ENCODE data around the gene NEU1. TPM values are rescaled to one million over a fixed set of nuclear protein-coding genes. Genes with fewer than 3 reads are reported as not detected.
A peak's percentile ranks its signal among the peaks of the same experiment; 100 is the strongest.
"Not testable (repeated sequence)": the region's sequence is repeated elsewhere in the genome, so short reads cannot be mapped to it uniquely, and the experiment has no call there.

The NEU1 gene
- total RNA-seq, 1 experiment from 2014 or later: 44.8 TPM

DNA sequence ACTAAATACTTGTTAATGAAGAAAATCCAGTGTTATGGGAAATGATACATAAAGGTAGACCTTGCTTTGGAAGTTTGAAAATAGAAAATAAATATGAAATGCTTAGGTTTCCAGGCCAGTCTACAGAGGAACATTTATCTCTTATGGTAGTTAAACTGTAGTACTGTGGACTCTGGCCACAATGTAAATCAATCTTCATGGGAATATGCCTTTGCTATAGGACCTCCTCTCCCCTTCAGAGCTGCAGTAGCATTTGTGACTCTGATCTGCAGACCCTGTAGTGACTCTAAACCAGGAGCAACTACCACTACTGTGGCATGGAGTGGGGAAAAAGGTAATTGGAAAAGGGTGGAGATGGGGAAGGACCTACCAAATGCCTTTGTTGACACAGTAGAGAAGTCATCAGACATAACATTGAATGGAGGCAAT, 42.7 kb downstream of the NEU1 start (continued):
- TF ChIP-seq, protein P1, sequence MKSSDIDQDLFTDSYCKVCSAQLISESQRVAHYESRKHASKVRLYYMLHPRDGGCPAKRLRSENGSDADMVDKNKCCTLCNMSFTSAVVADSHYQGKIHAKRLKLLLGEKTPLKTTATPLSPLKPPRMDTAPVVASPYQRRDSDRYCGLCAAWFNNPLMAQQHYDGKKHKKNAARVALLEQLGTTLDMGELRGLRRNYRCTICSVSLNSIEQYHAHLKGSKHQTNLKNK (CRISPR knock-in tag; IDR thresholded peaks at IDR 0.05): no peak
- TF ChIP-seq CBFB (CRISPR knock-in tag; IDR thresholded peaks at IDR 0.05; ENCODE audit: low read depth): no peak

DNA sequence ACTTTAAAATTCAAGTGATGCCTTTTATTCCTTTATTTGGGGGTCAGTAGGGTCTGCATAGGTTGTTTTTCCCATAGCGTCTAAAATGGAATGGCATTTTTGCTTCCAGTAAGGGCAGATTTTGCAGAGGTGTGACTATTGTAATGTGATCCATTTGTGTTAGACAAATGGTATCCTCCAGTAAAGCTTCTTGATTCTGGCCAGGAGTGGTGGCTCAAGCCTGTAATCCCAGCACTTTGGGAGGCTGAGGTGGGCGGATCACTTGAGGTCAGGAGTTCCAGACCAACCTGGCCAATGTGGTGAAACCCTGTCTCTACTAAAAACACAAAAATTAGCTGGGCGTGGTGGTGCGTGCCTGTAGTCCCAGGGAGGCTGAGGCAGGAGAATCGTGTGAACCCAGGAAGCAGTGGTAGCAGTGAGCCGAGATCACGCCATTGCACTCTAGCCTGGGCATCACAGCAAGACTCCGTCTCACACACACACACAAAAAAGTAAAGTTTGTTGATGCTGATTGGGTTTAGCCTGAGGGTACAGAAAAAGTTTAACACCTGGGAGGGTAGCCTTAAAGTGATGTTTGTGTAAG, 44.6 kb downstream of the NEU1 start:
- peak; percentile 96 for TF ChIP-seq ZNF121 (CRISPR knock-in tag; IDR thresholded peaks at IDR 0.05)
- not testable (repeated sequence) for H3K9me3 Mint-ChIP-seq; H3K36me3 Mint-ChIP-seq; H3K27me3 Mint-ChIP-seq (ENCODE audit: low read depth); DNase-seq (ENCODE audit: low spot score); ATAC-seq
- CTCF ChIA-PET: interaction anchor here (1.6 kb wide), 1 partner anchor 48 kb away, joined by 4 read pairs; no protein-coding TSS in a partner anchor
- POLR2A ChIA-PET: interaction anchor here (1.1 kb wide), 1 partner anchor 9 kb away, joined by 3 read pairs; the partner anchor contains the start of gene HSPA1B
- Mint-ChIP-seq H3K4me3 (peak overlapping the region; percentile 68), H3K27ac (peak overlapping the region; percentile 4; the same call in 1 of the 2 replicates), H3K4me1 (peaks cover 41% of the 10 kb centered on the region)

DNA sequence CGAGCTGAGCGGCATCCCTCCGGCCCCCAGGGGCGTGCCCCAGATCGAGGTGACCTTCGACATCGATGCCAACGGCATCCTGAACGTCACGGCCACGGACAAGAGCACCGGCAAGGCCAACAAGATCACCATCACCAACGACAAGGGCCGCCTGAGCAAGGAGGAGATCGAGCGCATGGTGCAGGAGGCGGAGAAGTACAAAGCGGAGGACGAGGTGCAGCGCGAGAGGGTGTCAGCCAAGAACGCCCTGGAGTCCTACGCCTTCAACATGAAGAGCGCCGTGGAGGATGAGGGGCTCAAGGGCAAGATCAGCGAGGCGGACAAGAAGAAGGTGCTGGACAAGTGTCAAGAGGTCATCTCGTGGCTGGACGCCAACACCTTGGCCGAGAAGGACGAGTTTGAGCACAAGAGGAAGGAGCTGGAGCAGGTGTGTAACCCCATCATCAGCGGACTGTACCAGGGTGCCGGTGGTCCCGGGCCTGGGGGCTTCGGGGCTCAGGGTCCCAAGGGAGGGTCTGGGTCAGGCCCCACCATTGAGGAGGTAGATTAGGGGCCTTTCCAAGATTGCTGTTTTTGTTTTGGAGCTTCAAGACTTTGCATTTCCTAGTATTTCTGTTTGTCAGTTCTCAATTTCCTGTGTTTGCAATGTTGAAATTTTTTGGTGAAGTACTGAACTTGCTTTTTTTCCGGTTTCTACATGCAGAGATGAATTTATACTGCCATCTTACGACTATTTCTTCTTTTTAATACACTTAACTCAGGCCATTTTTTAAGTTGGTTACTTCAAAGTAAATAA, 45.3 kb downstream of the NEU1 start:
- not testable (repeated sequence) for ATAC-seq; DNase-seq (ENCODE audit: low spot score); H3K9me3 Mint-ChIP-seq; H3K36me3 Mint-ChIP-seq; H3K27me3 Mint-ChIP-seq (ENCODE audit: low read depth)
- ChIA-PET POLR2A (interaction anchor here (1.1 kb wide), 1 partner anchor 10 kb away, joined by 3 read pairs; the partner anchor contains the start of gene HSPA1B), CTCF (interaction anchor here (1.6 kb wide), 1 partner anchor 48 kb away, joined by 4 read pairs; no protein-coding TSS in a partner anchor)
- Mint-ChIP-seq H3K4me3 (peak overlapping the region; percentile 68), H3K27ac (peak overlapping the region; percentile 4; the same call in 1 of the 2 replicates), H3K4me1 (peaks cover 35% of the 10 kb centered on the region)

DNA sequence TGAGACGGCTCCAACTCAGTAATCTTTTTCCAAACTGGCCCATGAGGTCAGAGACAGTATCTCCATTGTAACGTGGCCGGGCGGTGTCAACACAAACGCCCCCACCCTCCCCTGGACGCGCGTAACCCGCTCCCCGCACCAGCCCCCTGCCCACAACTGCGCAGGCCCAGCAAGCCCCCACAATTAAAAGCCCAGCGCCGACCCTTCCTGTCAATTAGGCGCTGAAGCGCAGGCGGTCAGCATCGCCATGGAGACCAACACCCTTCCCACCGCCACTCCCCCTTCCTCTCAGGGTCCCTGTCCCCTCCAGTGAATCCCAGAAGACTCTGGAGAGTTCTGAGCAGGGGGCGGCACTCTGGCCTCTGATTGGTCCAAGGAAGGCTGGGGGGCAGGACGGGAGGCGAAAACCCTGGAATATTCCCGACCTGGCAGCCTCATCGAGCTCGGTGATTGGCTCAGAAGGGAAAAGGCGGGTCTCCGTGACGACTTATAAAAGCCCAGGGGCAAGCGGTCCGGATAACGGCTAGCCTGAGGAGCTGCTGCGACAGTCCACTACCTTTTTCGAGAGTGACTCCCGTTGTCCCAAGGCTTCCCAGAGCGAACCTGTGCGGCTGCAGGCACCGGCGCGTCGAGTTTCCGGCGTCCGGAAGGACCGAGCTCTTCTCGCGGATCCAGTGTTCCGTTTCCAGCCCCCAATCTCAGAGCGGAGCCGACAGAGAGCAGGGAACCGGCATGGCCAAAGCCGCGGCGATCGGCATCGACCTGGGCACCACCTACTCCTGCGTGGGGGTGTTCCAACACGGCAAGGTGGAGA, 47.4 kb downstream of the NEU1 start, which contains the start of the genes HSPA1A and HSPA1L:
Gene HSPA1A, plus strand, starts transcription at position 519 of the 814 bp plus-strand sequence. Its CDS starts 214 bp downstream, at position 733.
Gene HSPA1L, minus strand, starts transcription at position 259 of the 814 bp plus-strand sequence. CDS start 3,311 bp downstream, outside the sequence.
- CTCF ChIA-PET: interaction anchor here (0.7 to 2.4 kb wide), 10 partner anchors 9 to 85 kb away, joined by 3 to 19 read pairs (median 8); partner anchors contain the start of genes DDAH2, HSPA1B, LSM2 and VARS1
- POLR2A ChIA-PET: interaction anchor here (0.6 to 2.3 kb wide), 15 partner anchors 9 to 646 kb away, joined by 3 to 18 read pairs (median 4); partner anchors contain the start of genes GPANK1, HSPA1B, LSM2 and MSH5
- H3K4me1 Mint-ChIP-seq: peaks cover 27% of the 10 kb centered on the region
- DNase-seq (ENCODE audit: low spot score) (peak; percentile 98), ATAC-seq (peak; percentile 91)
- H3K4me3 Mint-ChIP-seq: peak within 1 kb of the TSS; percentile 85
- H3K27ac Mint-ChIP-seq: peak within 1 kb of the TSS; percentile 98
- no peaks in the 10 kb centered on the region; the same call in 1 of the 2 replicates for H3K9me3 Mint-ChIP-seq
- no peaks in the 10 kb centered on the region; the same call in 1 of the 2 replicates for H3K27me3 Mint-ChIP-seq (ENCODE audit: low read depth)
- H3K36me3 Mint-ChIP-seq: peaks cover 4% of the 10 kb centered on the region; the same call in 1 of the 2 replicates
- TF ChIP-seq TEAD1 (CRISPR knock-in tag; IDR thresholded peaks at IDR 0.05): 0 out of 2 replicates have a peak, but pooled peaks have one; percentile 49
- TF ChIP-seq NFYB (CRISPR knock-in tag; conservative IDR thresholded peaks at IDR 0.05; ENCODE audit: low read depth): peak; percentile 66
- peak; percentile 85; the same call in 1 of the 2 replicates for TF ChIP-seq ZNF232 (CRISPR knock-in tag; IDR thresholded peaks at IDR 0.05)
- peak; percentile 56 for TF ChIP-seq GABPB1 (CRISPR knock-in tag; IDR thresholded peaks at IDR 0.05)
- TF ChIP-seq, protein P2, sequence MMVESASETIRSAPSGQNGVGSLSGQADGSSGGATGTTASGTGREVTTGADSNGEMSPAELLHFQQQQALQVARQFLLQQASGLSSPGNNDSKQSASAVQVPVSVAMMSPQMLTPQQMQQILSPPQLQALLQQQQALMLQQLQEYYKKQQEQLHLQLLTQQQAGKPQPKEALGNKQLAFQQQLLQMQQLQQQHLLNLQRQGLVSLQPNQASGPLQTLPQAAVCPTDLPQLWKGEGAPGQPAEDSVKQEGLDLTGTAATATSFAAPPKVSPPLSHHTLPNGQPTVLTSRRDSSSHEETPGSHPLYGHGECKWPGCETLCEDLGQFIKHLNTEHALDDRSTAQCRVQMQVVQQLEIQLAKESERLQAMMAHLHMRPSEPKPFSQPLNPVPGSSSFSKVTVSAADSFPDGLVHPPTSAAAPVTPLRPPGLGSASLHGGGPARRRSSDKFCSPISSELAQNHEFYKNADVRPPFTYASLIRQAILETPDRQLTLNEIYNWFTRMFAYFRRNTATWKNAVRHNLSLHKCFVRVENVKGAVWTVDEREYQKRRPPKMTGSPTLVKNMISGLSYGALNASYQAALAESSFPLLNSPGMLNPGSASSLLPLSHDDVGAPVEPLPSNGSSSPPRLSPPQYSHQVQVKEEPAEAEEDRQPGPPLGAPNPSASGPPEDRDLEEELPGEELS (CRISPR knock-in tag; IDR thresholded peaks at IDR 0.05): peak; percentile 52; the same call in 1 of the 2 replicates
- TF ChIP-seq SMAD3 (CRISPR knock-in tag; IDR thresholded peaks at IDR 0.05; ENCODE audit: borderline replicate concordance): no peak; the same call in 1 of the 2 replicates
- TF ChIP-seq, protein P3, sequence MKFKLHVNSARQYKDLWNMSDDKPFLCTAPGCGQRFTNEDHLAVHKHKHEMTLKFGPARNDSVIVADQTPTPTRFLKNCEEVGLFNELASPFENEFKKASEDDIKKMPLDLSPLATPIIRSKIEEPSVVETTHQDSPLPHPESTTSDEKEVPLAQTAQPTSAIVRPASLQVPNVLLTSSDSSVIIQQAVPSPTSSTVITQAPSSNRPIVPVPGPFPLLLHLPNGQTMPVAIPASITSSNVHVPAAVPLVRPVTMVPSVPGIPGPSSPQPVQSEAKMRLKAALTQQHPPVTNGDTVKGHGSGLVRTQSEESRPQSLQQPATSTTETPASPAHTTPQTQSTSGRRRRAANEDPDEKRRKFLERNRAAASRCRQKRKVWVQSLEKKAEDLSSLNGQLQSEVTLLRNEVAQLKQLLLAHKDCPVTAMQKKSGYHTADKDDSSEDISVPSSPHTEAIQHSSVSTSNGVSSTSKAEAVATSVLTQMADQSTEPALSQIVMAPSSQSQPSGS (CRISPR knock-in tag; IDR thresholded peaks at IDR 0.05; ENCODE audit: borderline replicate concordance, low read depth): no peak
- TF ChIP-seq, protein P4, sequence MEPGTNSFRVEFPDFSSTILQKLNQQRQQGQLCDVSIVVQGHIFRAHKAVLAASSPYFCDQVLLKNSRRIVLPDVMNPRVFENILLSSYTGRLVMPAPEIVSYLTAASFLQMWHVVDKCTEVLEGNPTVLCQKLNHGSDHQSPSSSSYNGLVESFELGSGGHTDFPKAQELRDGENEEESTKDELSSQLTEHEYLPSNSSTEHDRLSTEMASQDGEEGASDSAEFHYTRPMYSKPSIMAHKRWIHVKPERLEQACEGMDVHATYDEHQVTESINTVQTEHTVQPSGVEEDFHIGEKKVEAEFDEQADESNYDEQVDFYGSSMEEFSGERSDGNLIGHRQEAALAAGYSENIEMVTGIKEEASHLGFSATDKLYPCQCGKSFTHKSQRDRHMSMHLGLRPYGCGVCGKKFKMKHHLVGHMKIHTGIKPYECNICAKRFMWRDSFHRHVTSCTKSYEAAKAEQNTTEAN (CRISPR knock-in tag; IDR thresholded peaks at IDR 0.05): no peak
- TF ChIP-seq ZNF138 (CRISPR knock-in tag; conservative IDR thresholded peaks at IDR 0.05): no peak
- no peak for TF ChIP-seq ZNF396 (CRISPR knock-in tag; IDR thresholded peaks at IDR 0.05; ENCODE audit: borderline replicate concordance)
- TF ChIP-seq, protein P5, sequence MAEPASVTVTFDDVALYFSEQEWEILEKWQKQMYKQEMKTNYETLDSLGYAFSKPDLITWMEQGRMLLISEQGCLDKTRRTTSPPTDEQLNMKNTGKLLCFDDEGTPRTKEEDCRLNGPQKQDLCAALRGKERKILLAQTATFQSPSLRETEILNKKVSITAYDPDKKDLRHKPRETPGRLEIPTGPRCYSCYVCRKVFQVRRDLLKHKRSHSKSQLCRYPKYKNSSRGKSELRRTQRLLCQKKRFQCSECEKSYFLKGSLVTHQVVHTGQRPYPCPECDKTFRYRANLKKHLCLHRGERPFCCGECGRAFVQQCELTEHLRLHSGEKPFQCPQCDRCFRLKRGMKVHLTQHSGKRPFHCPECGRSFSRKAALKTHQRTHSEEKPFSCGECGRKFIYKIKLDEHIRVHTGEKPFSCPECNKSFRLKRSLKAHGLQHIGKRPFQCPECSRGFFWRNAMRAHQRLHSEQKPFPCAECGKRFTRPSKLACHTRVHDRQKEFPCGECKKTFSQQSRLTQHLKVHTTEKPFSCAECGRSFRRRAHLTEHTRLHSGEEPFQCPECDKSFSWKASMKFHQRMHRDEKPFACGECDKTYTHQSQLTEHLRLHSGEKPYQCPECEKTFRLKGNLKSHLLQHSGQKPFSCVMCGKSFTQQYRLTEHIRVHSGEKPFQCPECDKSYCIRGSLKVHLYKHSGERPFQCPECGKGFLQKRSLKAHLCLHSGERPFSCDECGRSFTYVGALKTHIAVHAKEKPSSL (CRISPR knock-in tag; conservative IDR thresholded peaks at IDR 0.05): no peak
- no peak for TF ChIP-seq RELA (CRISPR knock-in tag; IDR thresholded peaks at IDR 0.05; ENCODE audit: borderline replicate concordance)
